DMS114 treated with DMSO at 0.1 percent for 48 hours (cell line): ENCODE measurements around the gene TEX44.
A peak's percentile ranks its signal among the peaks of the same experiment; 100 is the strongest.
"Not testable (repeated sequence)": the region's sequence is repeated elsewhere in the genome, so short reads cannot be mapped to it uniquely, and the experiment has no call there.

Experiments
- DNase-seq: peaks from one replicate; lab custom pipeline; 2025; ENCODE audit not compliant: unreplicated experiment; lab: John Stamatoyannopoulos, UW

Gene TEX44

GRCh38 chr2:231592636-231593145 lies at the start of gene TEX44:
TEX44 (plus strand) TSS chr2:231592864; CDS start chr2:231592952, 88 bp downstream.
- no peak for DNase-seq

DNA sequence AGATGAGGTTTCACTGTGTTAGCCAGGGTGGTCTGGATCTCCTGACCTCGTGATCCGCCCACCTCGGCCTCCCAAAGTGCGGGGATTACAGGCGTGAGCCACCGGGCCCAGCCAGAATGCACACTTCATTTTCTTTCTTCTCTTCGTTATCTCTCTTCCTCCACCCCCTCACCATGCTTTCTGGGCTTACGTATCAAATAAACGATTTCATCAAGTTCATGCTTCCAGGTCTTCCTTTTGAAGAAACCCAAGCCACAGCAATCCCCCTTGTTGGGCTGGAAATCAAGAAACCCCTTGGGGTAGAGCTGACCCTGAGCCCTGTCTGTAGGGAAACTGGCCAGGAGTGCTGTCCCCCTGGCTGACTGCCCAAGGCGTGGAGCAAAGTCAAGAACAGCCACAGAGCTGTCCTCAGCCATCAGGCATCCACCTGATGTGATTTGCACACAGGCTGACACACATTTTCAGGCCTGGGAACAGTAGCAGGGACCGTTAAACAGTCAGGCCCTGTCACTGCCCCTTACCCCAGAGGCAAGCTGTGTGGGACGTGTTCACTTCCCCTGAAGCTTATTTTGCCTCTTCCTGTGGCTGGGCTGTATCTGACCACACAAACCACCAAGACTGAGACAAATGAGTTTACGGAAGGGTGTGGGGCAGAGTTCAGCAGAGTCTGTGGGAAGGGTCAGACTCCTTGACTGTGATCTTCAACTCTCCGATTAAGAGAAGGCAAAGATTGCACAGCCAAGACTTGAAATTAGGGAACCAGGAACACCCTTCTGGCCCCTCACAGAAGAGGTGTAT lies 47.4 kb upstream of the TEX44 start:
- DNase-seq: no peak

- no peak for DNase-seq
Observed at GRCh38 chr2:231546014-231546715, 46.5 kb upstream of the TEX44 start.

GRCh38 chr2:231547315-231548110 lies 45.2 kb upstream of the TEX44 start:
- no peak for DNase-seq

DNA sequence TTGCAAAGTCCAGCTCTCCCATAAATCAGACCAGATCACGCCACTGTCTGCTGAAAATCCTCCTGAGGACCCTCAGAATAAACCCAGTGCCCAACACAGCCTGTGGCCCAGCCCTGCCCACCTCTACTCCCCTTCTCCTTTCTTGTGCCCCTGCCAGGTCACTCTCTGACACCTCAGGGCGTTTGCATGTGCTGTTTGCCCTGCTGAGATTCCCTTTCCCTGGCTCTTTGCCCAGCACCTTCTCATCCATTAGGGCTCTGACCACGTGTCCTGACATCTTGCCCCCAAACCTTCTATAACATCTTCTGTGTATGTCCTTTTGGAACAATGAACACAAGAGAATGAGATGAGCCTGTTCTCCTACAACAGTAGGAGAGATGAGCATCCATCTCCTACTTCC lies 43.9 kb upstream of the TEX44 start:
- DNase-seq: no peak

GRCh38 chr2:231549446-231550239 lies 43.0 kb upstream of the TEX44 start:
- DNase-seq: no peak

DNA sequence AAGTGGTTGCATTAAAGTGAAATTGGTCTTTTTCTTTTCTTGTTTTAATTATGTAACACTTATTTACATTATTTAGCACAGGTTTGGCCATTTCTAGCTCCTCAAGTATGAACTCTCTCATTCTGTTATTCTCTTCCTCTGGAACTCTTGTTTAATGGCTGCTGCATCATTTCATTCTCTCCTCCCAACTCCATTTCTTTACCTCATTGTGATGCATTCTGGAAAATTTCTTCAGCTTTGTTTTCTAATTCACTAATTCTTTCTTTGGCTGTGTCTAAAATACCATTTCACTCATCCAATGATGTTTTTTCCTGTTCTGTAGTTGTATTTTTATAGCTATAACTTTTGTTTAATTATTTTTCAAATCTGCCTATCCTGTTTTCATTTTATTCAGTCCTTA lies 39.9 kb upstream of the TEX44 start:
- no peak for DNase-seq

DNA sequence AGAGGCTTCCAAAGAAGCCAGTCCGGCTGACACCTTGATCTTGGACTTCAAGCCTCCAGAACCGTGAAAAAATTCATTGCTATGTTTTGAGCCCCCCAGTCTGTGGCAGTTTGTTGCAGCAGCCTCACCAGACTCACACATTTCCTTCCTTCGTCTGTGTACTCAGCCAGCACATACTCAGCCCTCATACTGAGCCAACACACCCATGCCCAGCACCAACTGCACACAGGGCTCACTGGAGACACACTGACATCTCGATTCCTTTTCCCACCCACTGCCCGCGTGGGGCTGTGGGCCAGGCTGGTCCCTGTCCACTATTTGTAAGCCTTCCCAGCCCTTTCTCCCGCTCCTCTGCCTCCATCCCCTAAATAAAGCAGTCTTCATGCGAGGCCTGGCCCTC lies 38.3 kb upstream of the TEX44 start:
- no peak for DNase-seq

GRCh38 chr2:231554748-231555545 lies 37.7 kb upstream of the TEX44 start:
- DNase-seq: no peak

DNA sequence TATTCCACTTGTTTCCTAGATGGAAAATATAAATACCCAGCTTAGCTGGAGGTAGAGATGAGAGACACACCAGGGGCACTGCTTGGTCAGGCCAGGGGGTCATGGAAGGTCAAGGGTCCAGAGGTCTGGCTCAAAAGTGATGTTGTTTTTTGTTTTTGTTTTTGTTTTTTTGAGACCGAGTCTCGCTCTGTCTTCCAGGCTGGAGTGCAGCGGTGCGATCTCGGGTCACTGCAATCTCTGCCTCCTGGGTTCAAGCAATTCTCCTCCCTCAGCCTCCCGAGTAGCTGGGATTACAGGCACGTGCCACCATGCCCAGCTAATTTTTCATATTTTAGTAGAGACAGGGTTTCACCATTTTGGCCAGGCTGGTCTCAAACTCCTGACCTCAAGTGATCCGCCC lies 36.2 kb upstream of the TEX44 start:
- DNase-seq: not testable (repeated sequence)

DNA sequence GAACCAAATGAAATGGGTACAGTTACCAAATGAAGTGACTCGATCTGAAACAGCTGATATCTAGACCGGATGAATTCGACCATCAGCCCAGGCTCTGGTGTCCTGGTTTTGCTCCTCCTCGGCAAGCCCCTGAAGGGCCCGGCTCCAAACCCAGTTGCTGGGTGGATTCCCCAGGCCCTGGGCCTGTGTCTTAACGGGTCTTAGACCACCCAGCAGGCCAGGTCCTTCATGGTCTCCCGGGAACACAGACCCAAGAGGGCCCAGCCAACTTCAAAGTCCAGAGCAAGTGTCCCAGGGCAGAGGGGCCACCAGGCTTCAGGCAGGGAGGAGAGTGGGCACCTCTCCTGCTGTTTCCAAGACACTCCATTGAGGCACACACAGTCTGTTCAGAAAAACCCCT lies 35.7 kb upstream of the TEX44 start:
- DNase-seq: no peak

GRCh38 chr2:231557571-231558217 lies 35.0 kb upstream of the TEX44 start:
- peak; percentile 53 for DNase-seq

- DNase-seq: peak; percentile 25
Observed at GRCh38 chr2:231563378-231563961, 29.2 kb upstream of the TEX44 start.

- no peak for DNase-seq
Observed at GRCh38 chr2:231565887-231566594, 26.6 kb upstream of the TEX44 start.

- DNase-seq: no peak
Observed at GRCh38 chr2:231567159-231567558, 25.5 kb upstream of the TEX44 start.

DNA sequence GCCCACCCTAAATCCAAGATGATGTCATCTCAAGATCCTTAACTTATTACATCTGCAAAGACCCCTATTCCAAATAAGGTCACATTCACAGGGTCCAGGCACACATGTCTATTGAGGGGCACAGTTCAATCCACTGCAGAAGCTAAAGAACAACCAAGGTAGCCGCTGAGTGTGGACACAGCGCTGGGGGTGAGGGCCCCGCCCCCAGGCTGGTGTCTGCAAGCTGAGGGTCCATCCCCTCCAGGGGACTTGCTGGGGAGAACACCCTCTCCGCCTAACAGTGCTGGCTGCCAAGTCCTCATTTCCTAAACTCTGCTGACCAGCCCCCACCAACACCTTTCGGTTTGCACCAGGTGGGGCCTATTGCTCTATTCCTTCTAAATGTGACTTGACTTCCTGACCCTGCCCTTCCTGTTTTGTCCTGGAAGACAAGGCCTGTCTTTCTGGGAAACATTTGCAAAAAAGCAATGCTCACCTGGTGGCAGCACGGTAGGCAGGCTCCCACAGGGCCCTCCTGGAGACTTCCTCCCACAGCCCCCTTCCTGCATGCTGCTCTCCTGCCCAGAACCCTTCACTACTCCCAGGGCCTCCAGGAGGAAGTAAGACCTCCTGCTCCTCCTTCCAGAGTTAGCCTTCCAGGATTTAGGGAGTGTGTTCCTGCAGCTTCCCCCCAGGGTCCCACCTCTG lies 24.4 kb upstream of the TEX44 start:
- DNase-seq: no peak

DNA sequence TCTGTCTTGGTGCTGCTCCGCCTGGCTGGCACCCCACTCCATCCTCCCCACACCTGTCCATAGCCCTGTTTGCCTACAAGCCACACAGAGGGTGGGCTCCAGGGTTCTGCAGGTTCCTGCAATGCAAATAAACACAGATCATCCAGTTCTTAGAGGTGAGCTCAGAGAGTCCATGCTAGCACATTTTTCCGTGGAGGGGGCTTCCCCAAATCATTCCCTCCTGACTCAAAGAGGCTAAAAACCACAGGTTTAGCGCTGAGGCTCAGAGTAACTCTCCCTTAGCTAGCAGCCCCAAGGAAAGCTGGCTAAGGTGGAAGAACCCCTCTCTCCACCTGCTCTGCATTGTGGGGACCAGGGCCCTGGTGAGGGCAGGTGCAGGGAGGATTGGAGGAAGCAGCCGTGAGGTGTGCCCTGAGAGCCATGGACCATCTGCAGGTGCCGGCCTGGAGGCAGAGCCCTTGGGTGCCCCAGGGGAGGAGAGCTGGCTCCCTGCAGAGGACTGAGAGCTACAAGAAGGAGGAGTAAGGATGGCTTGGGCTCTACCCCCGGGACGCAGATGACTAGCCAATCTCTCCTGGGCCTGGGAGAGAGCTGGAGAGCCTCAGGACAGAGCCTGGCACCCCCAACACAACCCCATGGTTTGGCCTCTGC lies 23.8 kb upstream of the TEX44 start:
- no peak for DNase-seq
